Heart left ventricle (tissue), 13 donors: ENCODE data around the gene POLH.

Source experiments
- POLR2A ChIP-seq, 2 donors: fragments of 450-650 bp; IDR thresholded peaks; one replicate each; pipeline ENCODE4 v1.6.1; 2017; ENCODE audit warnings: antibody characterized with exemption in 2 of 2, mild to moderate bottlenecking in 2 of 2, moderate library complexity in 2 of 2
- TF ChIP-seq, protein P1 (sequence below), 12 donors: fragments of 200-600 bp; sonication (generic) in 4 of 12; IDR thresholded peaks; one replicate each; pipeline versions ENCODE4 v1.5.0 to v1.8.0; 2018 to 2022; ENCODE audit warnings: antibody characterized with exemption in 12 of 12, mild to moderate bottlenecking in 5 of 12
- donor health status: ischemic (EF 13 %, LVEDD 7.1; RV severe dilation, severe dysfunction).
- donor health status: DM: no; HTN: yes; CAD: no.
- donor health status: DM: no; HTN: no; CAD: no.
- donor health status: ischemic (EF 25% LVEDD 6.9; RV normal size, moderate dysfunction).
- donor health status: ischemic (EF 25% LVEDD 5.7; RV mildly dilated, moderate dysfunction).
- donor health status: ischemic (EF 35%, LVEDD 5.7; RV mildly dilated, moderate dysfunction).
- donor health status: nonischemic (EF 11% LVEDD 7.7; RV severe dilation, severe dysfunction).
- donor health status: DM: yes; HTN: yes; CAD: no.
- donor health status: PGD.
- donor health status: ischemic (EF 29% LVEDD 5.4; RV normal size, mild dysfunction).
- donor health status: nonischemic (EF 23%, LVEDD 6.1; RV moderate dilation, normal function).

DNA sequence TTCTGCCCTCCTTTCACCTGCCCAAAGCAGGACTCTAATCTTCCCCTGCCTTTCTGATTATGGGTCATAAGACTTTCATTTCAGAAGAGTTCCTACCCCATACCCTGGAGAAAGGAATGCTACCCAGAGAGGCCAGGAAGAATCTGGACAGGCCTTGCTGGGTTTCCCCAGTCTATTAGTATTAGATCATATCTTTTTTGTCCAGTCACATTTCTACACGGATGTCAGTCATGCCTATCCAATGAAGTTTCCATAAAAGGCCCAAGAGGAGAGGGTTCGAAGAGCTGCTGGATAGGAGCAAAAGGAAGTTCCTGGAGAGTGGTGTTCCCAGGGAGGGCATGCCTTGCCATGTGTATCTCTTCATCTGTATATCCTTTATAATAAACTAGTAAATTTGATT is 3.2 kb downstream of the POLH start:
- TF ChIP-seq POLR2A (IDR thresholded peaks at IDR 0.05) = no peak
- TF ChIP-seq, protein P1, sequence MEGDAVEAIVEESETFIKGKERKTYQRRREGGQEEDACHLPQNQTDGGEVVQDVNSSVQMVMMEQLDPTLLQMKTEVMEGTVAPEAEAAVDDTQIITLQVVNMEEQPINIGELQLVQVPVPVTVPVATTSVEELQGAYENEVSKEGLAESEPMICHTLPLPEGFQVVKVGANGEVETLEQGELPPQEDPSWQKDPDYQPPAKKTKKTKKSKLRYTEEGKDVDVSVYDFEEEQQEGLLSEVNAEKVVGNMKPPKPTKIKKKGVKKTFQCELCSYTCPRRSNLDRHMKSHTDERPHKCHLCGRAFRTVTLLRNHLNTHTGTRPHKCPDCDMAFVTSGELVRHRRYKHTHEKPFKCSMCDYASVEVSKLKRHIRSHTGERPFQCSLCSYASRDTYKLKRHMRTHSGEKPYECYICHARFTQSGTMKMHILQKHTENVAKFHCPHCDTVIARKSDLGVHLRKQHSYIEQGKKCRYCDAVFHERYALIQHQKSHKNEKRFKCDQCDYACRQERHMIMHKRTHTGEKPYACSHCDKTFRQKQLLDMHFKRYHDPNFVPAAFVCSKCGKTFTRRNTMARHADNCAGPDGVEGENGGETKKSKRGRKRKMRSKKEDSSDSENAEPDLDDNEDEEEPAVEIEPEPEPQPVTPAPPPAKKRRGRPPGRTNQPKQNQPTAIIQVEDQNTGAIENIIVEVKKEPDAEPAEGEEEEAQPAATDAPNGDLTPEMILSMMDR (IDR thresholded peaks at IDR 0.05) = no peak
